Left ventricle myocardium inferior (tissue), 1 donor: ENCODE results near the gene VAV3. TPM values are rescaled to one million over a fixed set of nuclear protein-coding genes. Genes with fewer than 3 reads are reported as not detected.
A peak's percentile ranks its signal among the peaks of the same experiment; 100 is the strongest.

Source experiments
- DNase-seq: peaks from one replicate; pipeline ENCODE4 v3.0.0-alpha.2; 2020
- H3K27ac ChIP-seq: fragments of 200-600 bp; replicated peaks from 2 replicates; pipeline ENCODE4 v1.8.0; 2021
- H3K27me3 ChIP-seq: fragments of 200-600 bp; 2 replicates; pipeline ENCODE4 v1.8.0; 2021; ENCODE audit warnings: low read depth
- H3K36me3 ChIP-seq: fragments of 200-600 bp; 2 replicates; pipeline ENCODE4 v1.8.0; 2021
- H3K4me1 ChIP-seq: fragments of 200-600 bp; 2 replicates; pipeline ENCODE4 v1.8.0; 2021
- H3K4me3 ChIP-seq: fragments of 200-600 bp; 2 replicates; pipeline ENCODE4 v1.8.0; 2021; ENCODE audit warnings: mild to moderate bottlenecking, moderate library complexity
- H3K9me3 ChIP-seq: fragments of 200-600 bp; replicated peaks from 2 replicates; pipeline ENCODE4 v1.8.0; 2021
- intact Hi-C: fragments of 100-400 bp; cut with micrococcal nuclease; formaldehyde crosslinking; loops from one replicate; pipeline ENCODE4 v1.11.0; 2022
- long read RNA-seq: library from polyadenylated mRNA; unstranded; transcript quantifications from one replicate; pipeline ENCODE4 v2.0.0, GENCODE V29; 2021
- total RNA-seq: library from RNA; stranded (reverse); fragmentation: NEBNext Ultra II Directional; extraction: Animal tissue kit (Norgen Biotek cat#: 25700); gene quantifications from one replicate; pipeline ENCODE4 v1.2.1, GENCODE V29; 2021
- TF ChIP-seq, protein P1 (sequence below): fragments of 200-600 bp; IDR thresholded peaks from 2 replicates; pipeline ENCODE4 v1.8.0; 2021; ENCODE audit warnings: antibody characterized with exemption, mild to moderate bottlenecking, borderline replicate concordance
- donor health status: DM: no; HTN: yes; CAD: no; lungs with severe emphysema.

Gene VAV3, protein sequence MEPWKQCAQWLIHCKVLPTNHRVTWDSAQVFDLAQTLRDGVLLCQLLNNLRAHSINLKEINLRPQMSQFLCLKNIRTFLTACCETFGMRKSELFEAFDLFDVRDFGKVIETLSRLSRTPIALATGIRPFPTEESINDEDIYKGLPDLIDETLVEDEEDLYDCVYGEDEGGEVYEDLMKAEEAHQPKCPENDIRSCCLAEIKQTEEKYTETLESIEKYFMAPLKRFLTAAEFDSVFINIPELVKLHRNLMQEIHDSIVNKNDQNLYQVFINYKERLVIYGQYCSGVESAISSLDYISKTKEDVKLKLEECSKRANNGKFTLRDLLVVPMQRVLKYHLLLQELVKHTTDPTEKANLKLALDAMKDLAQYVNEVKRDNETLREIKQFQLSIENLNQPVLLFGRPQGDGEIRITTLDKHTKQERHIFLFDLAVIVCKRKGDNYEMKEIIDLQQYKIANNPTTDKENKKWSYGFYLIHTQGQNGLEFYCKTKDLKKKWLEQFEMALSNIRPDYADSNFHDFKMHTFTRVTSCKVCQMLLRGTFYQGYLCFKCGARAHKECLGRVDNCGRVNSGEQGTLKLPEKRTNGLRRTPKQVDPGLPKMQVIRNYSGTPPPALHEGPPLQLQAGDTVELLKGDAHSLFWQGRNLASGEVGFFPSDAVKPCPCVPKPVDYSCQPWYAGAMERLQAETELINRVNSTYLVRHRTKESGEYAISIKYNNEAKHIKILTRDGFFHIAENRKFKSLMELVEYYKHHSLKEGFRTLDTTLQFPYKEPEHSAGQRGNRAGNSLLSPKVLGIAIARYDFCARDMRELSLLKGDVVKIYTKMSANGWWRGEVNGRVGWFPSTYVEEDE
- total RNA-seq, result 1.4 TPM
- long read RNA-seq, partial matches to known transcripts, result 0 of 1 reads
- long read RNA-seq, other reads (novel, unspliced or antisense), result 1 of 1 reads

DNA sequence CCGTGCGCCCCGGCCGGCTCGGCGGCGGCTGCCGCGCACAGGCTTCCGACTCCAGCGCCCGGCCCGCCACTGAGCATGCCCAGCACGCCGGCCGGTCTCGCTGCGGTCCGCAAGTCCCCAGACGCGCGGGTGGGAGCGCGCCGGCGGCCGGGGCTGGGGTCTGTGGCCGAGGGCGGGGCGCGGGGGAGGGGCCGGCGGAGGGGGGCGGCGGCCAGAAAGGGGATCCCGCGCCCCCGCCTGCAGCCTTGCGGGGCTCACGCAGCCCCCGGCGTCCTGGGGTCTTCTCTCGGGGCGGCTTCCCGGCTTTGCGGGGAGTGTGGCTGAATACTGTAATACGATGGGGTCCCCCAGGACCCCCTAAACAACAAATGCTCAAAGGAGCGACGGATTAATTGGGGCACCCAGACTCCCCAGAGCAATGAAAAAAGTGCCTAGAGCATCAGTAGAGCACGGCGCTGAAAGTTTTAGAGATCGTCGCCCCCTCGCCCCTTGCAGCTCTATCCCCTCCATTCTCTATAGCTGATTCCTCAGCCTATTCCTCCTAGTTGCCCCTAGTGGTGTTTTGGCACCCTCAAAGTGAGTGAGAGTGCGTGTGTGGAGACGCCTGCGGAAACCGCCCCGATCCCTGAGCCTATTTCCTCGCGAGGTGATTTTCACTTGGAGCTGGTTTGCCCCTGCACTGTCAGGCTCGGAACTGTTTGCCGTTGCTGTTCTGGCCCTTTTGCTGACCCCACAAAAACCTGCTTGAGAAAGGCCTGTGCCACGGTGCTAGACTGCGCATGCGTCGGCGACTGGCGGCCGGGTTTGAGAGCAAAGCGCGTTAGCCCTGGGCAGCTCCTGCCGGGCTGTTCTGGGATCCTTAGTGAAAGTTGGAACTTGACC, at the start of gene VAV3:
Gene VAV3, minus strand, starts transcription at position 71 of the 882 bp plus-strand sequence. CDS start 311 bp downstream, outside the sequence.
- Histone ChIP-seq H3K27me3 (peaks cover 43% of the 10 kb centered on the region), H3K4me1 (peaks cover 29% of the 10 kb centered on the region), H3K27ac (peak within 1 kb of the TSS; percentile 83), H3K9me3 (no peaks in the 10 kb centered on the region), H3K36me3 (no peaks in the 10 kb centered on the region), H3K4me3 (peak within 1 kb of the TSS; percentile 73)
- peak; percentile 82 for DNase-seq
- TF ChIP-seq, protein P1, sequence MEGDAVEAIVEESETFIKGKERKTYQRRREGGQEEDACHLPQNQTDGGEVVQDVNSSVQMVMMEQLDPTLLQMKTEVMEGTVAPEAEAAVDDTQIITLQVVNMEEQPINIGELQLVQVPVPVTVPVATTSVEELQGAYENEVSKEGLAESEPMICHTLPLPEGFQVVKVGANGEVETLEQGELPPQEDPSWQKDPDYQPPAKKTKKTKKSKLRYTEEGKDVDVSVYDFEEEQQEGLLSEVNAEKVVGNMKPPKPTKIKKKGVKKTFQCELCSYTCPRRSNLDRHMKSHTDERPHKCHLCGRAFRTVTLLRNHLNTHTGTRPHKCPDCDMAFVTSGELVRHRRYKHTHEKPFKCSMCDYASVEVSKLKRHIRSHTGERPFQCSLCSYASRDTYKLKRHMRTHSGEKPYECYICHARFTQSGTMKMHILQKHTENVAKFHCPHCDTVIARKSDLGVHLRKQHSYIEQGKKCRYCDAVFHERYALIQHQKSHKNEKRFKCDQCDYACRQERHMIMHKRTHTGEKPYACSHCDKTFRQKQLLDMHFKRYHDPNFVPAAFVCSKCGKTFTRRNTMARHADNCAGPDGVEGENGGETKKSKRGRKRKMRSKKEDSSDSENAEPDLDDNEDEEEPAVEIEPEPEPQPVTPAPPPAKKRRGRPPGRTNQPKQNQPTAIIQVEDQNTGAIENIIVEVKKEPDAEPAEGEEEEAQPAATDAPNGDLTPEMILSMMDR, result peak; percentile 17
- intact Hi-C loops, result loop anchor here (10.0 kb wide), 3 partner anchors 51 to 181 kb away; no protein-coding TSS in a partner anchor

DNA sequence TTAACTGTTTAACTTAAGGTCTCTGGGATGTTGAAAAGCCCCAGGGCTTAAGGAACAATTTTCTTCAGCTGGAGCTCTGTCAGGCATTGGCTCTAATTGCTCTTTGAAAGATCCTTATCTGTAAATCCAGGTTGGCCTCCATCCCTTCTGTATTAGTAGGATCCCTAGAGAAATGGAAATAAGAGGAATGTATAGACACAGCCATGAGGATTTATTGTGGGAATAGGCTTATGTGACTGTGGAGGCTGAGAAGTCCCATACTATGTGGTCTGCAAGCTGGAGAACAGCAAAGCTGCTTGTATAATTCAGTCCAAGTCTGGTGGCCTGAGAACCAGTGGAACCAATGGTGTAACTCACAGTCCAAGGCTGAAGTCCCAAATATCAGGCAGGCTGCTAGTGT, 47.6 kb upstream of the VAV3 start:
- TF ChIP-seq, protein P1, result no peak
- Histone ChIP-seq H3K4me1 (no peaks in the 10 kb centered on the region), H3K9me3 (no peaks in the 10 kb centered on the region), H3K27ac (no peak overlapping the region), H3K4me3 (no peak overlapping the region), H3K27me3 (no peaks in the 10 kb centered on the region), H3K36me3 (no peaks in the 10 kb centered on the region)
- no peak for DNase-seq
- intact Hi-C loops, result no loop called here

DNA sequence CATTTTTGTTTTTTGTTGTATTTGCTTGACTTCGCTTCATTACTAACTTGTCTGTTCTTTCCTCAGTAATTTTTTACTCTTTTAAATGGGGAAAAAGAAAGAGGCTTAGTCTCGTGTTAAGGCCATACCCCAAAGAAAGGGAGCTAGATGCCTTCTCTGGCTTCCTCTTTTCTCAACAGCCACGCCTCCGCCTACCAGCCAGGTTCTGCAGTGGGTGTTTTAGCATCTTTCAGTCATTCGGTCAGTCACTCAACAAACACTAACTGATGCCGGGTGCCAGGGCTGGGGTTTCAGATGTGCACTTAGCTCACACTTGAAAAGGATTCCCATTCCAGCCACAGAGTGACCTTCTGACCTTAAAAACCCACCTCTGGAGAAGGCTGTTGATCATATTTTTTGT, 46.3 kb upstream of the VAV3 start:
- TF ChIP-seq, protein P1, result no peak
- Histone ChIP-seq H3K36me3 (no peaks in the 10 kb centered on the region), H3K4me1 (no peaks in the 10 kb centered on the region), H3K27me3 (no peaks in the 10 kb centered on the region), H3K27ac (no peak overlapping the region), H3K4me3 (no peak overlapping the region), H3K9me3 (no peaks in the 10 kb centered on the region)
- intact Hi-C loops, result no loop called here
- no peak for DNase-seq

DNA sequence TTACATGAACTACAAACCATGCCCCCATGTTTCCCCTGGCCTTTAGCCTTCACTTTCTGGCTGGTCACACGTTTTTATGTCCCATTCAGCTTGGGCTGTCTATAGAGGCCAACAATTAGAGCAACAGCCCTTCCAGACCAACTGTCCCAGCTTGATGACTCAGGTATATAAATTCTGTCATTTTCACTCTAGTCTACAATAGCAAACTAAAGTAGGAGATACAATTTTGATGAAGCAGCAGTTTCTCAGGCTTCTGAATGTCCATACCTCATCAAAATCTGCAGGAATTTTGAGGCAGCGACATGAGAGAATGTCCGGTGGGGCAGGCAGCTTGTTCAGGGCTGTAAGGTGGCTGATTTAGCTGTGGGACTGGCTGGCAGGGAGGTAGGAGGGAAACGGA, 45.6 kb upstream of the VAV3 start:
- no peaks in the 10 kb centered on the region for H3K4me1 ChIP-seq
- no peaks in the 10 kb centered on the region for H3K27me3 ChIP-seq
- H3K9me3 ChIP-seq, result no peaks in the 10 kb centered on the region
- no peak for DNase-seq
- no peaks in the 10 kb centered on the region for H3K36me3 ChIP-seq
- no peak overlapping the region for H3K27ac ChIP-seq
- intact Hi-C loops, result no loop called here
- TF ChIP-seq, protein P1, result no peak
- no peak overlapping the region for H3K4me3 ChIP-seq
